ENCODE data around the gene RCE1.

Gene RCE1

DNA sequence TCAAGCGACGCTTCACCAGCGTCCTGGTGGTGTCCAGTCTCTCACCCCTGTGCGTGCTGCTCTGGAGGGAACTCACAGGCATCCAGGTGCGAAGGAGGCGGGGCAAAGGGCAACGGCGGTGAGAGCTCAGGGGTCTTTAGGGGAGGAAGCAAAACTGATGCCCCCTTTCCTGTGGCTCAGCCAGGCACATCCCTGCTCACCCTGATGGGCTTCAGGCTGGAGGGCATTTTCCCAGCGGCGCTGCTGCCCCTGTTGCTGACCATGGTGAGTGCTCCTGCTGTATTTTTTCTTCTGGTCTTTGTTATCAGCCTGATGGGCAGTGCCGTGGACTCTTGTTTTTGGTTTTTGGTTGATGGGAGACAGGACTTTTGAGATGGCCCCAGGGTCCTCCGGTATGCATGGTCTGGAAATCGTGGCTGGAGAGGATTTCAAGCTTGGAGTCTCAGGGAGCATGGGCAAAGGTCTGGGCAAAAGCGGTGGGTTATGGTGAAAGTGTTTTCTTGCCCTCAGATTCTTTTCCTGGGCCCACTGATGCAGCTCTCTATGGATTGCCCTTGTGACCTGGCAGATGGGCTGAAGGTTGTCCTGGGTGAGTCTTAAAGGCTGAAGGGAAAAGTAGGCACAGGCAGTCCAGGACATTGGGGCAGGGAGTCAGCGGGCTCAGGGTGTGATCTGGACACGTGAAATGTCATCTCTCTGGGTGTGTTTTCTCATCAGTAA is 695 bp downstream of the RCE1 start:
- CTCF ChIA-PET = no interaction called here
- no peak for DNase-seq (ENCODE audit: extremely low spot score)
- POLR2A ChIA-PET = interaction anchor here (0.6 to 5.7 kb wide), 10 partner anchors 10 to 498 kb away, joined by 3 to 63 read pairs (median 3); no protein-coding TSS in a partner anchor
- no peak for TF ChIP-seq LEF1 (IDR thresholded peaks at IDR 0.05; ENCODE audit: borderline replicate concordance)
- TF ChIP-seq TARDBP (IDR thresholded peaks at IDR 0.05) = no peak
- TF ChIP-seq L3MBTL2 (conservative IDR thresholded peaks at IDR 0.05) = no peak
- no peak for TF ChIP-seq CTBP1 (IDR thresholded peaks at IDR 0.05; ENCODE audit: borderline replicate concordance)
- TF ChIP-seq, protein P1, sequence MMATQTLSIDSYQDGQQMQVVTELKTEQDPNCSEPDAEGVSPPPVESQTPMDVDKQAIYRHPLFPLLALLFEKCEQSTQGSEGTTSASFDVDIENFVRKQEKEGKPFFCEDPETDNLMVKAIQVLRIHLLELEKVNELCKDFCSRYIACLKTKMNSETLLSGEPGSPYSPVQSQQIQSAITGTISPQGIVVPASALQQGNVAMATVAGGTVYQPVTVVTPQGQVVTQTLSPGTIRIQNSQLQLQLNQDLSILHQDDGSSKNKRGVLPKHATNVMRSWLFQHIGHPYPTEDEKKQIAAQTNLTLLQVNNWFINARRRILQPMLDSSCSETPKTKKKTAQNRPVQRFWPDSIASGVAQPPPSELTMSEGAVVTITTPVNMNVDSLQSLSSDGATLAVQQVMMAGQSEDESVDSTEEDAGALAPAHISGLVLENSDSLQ (IDR thresholded peaks at IDR 0.05) = no peak
- TF ChIP-seq FOXA1 (IDR thresholded peaks at IDR 0.05) = no peak
- TF ChIP-seq SP1 (IDR thresholded peaks at IDR 0.05) = no peak
- TF ChIP-seq NFRKB (IDR thresholded peaks at IDR 0.05) = no peak
- no peak for TF ChIP-seq BHLHE40 (IDR thresholded peaks at IDR 0.05; ENCODE audit: borderline replicate concordance)
- TF ChIP-seq HDGF (IDR thresholded peaks at IDR 0.05; ENCODE audit: borderline replicate concordance) = no peak
- no peak for TF ChIP-seq SUZ12 (IDR thresholded peaks at IDR 0.05)
- no peak for TF ChIP-seq FOXM1 (IDR thresholded peaks at IDR 0.05; ENCODE audit: borderline replicate concordance)
- TF ChIP-seq ARNT (IDR thresholded peaks at IDR 0.05) = no peak
- no peak for TF ChIP-seq FOXK2 (IDR thresholded peaks at IDR 0.05)
- no peak for TF ChIP-seq ELF4 (IDR thresholded peaks at IDR 0.05)
- no peak for TF ChIP-seq ZNF384 (IDR thresholded peaks at IDR 0.05)

DNA sequence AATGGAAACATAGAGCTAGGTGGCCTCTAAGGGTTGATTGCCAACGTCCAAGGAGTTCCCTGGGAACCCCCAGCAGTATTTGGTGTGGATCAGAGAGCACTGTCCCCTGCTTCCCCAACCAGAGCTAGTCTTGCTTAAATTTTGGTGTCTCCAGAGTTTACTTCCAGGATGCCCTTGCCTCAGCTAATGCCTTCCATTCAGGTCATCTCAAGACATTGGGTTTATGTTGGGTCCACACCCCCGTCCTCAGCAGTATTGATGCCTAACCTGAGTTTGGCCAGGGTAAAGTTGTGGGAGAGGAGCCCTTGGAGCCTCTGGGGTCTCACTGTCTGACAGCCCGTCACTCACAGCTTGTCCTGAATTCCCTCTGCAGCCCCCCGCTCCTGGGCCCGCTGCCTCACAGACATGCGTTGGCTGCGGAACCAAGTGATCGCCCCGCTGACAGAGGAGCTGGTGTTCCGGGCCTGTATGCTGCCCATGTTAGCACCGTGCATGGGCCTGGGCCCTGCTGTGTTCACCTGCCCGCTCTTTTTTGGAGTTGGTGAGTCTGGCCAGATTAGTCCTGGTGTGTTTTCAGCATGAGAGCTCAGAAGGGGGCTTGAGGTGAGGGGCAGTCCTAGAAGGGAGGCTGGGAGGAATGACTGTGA is 1.4 kb downstream of the RCE1 start:
- TF ChIP-seq LEF1 (IDR thresholded peaks at IDR 0.05; ENCODE audit: borderline replicate concordance) = no peak
- TF ChIP-seq CTBP1 (IDR thresholded peaks at IDR 0.05; ENCODE audit: borderline replicate concordance) = no peak
- no peak for TF ChIP-seq ZNF384 (IDR thresholded peaks at IDR 0.05)
- TF ChIP-seq BHLHE40 (IDR thresholded peaks at IDR 0.05; ENCODE audit: borderline replicate concordance) = no peak
- TF ChIP-seq SUZ12 (IDR thresholded peaks at IDR 0.05) = no peak
- no peak for TF ChIP-seq ARNT (IDR thresholded peaks at IDR 0.05)
- no peak for TF ChIP-seq SP1 (IDR thresholded peaks at IDR 0.05)
- no peak for TF ChIP-seq FOXM1 (IDR thresholded peaks at IDR 0.05; ENCODE audit: borderline replicate concordance)
- no peak for TF ChIP-seq NFRKB (IDR thresholded peaks at IDR 0.05)
- TF ChIP-seq FOXA1 (IDR thresholded peaks at IDR 0.05) = no peak
- no peak for TF ChIP-seq ELF4 (IDR thresholded peaks at IDR 0.05)
- no peak for TF ChIP-seq TARDBP (IDR thresholded peaks at IDR 0.05)
- no peak for TF ChIP-seq FOXK2 (IDR thresholded peaks at IDR 0.05)
- TF ChIP-seq, protein P1 (IDR thresholded peaks at IDR 0.05) = no peak
- no peak for TF ChIP-seq L3MBTL2 (conservative IDR thresholded peaks at IDR 0.05)
- TF ChIP-seq HDGF (IDR thresholded peaks at IDR 0.05; ENCODE audit: borderline replicate concordance) = no peak
- CTCF ChIA-PET = interaction anchor here (1.0 kb wide), 1 partner anchor 133 kb away, joined by 3 read pairs; no protein-coding TSS in a partner anchor
- POLR2A ChIA-PET = interaction anchor here (1.7 to 5.7 kb wide), 3 partner anchors 9 to 131 kb away, joined by 8 to 63 read pairs (median 29); no protein-coding TSS in a partner anchor
- no peak for DNase-seq (ENCODE audit: extremely low spot score)

DNA sequence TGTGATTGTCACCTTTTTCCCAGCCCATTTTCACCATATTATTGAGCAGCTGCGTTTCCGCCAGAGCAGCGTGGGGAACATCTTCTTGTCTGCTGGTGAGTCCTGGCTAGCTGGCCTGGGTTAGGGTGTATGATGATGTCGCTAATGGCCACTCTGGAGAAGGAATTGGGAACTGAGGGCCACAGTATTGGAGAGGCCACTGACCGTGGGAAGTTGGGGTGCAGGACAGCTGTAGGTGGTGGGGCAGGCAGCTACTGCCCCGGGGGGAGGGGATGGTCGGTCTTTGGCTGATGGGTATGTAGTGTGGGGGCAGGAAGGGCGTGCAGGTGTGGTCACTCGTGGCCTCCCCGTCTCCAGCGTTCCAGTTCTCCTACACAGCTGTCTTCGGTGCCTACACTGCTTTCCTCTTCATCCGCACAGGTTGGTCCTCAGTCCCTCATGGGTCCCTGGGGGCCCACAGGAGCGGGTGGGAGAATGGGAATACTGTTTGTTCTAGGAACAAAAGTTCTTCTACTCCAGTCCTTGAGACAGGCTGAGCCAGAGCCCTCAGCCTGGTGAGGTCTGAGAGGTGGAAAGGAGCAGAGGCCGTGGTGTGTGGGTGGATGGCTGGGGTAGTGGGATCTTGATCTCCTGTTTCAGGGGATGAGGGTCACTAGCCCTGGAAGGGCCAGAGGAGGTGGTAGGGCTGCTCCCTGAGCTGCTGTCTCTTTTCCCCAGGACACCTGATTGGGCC is 2.1 kb downstream of the RCE1 start:
- no peak for DNase-seq (ENCODE audit: extremely low spot score)
- ChIA-PET POLR2A (interaction anchor here (5.7 kb wide), 1 partner anchor 9 kb away, joined by 63 read pairs; no protein-coding TSS in a partner anchor), CTCF (interaction anchor here (1.0 kb wide), 1 partner anchor 132 kb away, joined by 3 read pairs; no protein-coding TSS in a partner anchor)
- TF ChIP-seq ZNF384 (IDR thresholded peaks at IDR 0.05) (no peak), ARNT (IDR thresholded peaks at IDR 0.05) (no peak), FOXA1 (IDR thresholded peaks at IDR 0.05) (no peak), L3MBTL2 (conservative IDR thresholded peaks at IDR 0.05) (no peak)

DNA sequence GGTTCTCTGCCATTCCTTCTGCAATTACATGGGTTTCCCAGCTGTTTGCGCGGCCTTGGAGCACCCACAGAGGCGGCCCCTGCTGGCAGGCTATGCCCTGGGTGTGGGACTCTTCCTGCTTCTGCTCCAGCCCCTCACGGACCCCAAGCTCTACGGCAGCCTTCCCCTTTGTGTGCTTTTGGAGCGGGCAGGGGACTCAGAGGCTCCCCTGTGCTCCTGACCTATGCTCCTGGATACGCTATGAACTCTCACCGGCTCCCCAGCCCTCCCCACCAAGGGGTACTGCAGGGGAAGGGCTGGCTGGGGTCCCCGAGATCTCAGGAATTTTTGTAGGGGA is 2.6 kb downstream of the RCE1 start:
- ChIA-PET CTCF (no interaction called here), POLR2A (interaction anchor here (0.6 to 5.7 kb wide), 2 partner anchors 8 to 1344 kb away, joined by 4 to 63 read pairs; no protein-coding TSS in a partner anchor)

DNA sequence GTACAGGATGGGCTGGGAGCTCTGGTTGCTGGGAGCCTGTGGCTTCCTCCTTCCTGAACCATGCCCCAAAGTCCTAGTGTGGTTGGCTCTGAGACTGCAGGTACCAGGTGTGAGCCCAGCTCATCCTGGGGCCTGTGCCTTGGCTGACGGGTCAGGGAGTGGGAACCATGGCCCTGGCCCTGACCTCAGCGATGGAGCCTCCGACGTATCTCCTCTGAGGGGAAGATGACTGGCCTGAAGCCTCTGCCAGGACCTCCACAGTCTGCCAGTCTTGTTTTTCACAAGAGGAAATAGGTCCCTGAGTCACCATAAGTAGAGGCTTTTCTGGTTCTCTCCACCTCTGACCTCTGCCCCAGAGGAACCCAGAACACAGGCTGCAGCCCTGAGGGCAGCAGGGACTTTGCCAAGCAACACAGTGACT is 3.4 kb downstream of the RCE1 start:
- POLR2A ChIA-PET = interaction anchor here (0.6 to 5.7 kb wide), 2 partner anchors 7 to 1344 kb away, joined by 4 to 63 read pairs; no protein-coding TSS in a partner anchor
- no peak for DNase-seq (ENCODE audit: extremely low spot score)
- TF ChIP-seq FOXM1 (IDR thresholded peaks at IDR 0.05; ENCODE audit: borderline replicate concordance) = no peak
- no peak for TF ChIP-seq ELF4 (IDR thresholded peaks at IDR 0.05)
- no peak for TF ChIP-seq TARDBP (IDR thresholded peaks at IDR 0.05)
- TF ChIP-seq LEF1 (IDR thresholded peaks at IDR 0.05; ENCODE audit: borderline replicate concordance) = no peak
- TF ChIP-seq L3MBTL2 (conservative IDR thresholded peaks at IDR 0.05) = no peak
- no peak for TF ChIP-seq CTBP1 (IDR thresholded peaks at IDR 0.05; ENCODE audit: borderline replicate concordance)
- TF ChIP-seq, protein P1 (IDR thresholded peaks at IDR 0.05) = no peak
- no peak for TF ChIP-seq NFRKB (IDR thresholded peaks at IDR 0.05)
- no peak for TF ChIP-seq BHLHE40 (IDR thresholded peaks at IDR 0.05; ENCODE audit: borderline replicate concordance)
- TF ChIP-seq SP1 (IDR thresholded peaks at IDR 0.05) = no peak
- no peak for TF ChIP-seq HDGF (IDR thresholded peaks at IDR 0.05; ENCODE audit: borderline replicate concordance)
- no peak for TF ChIP-seq FOXK2 (IDR thresholded peaks at IDR 0.05)
- no peak for TF ChIP-seq SUZ12 (IDR thresholded peaks at IDR 0.05)
- no peak for TF ChIP-seq FOXA1 (IDR thresholded peaks at IDR 0.05)
- CTCF ChIA-PET = no interaction called here

More for the DNA sequence above, 2.6 kb downstream of the RCE1 start:
- TF ChIP-seq ARNT (IDR thresholded peaks at IDR 0.05) (no peak), BHLHE40 (IDR thresholded peaks at IDR 0.05; ENCODE audit: borderline replicate concordance) (no peak), L3MBTL2 (conservative IDR thresholded peaks at IDR 0.05) (no peak), ZNF384 (IDR thresholded peaks at IDR 0.05) (no peak), FOXA1 (IDR thresholded peaks at IDR 0.05) (no peak), LEF1 (IDR thresholded peaks at IDR 0.05; ENCODE audit: borderline replicate concordance) (no peak), CTBP1 (IDR thresholded peaks at IDR 0.05; ENCODE audit: borderline replicate concordance) (no peak), FOXK2 (IDR thresholded peaks at IDR 0.05) (no peak), FOXM1 (IDR thresholded peaks at IDR 0.05; ENCODE audit: borderline replicate concordance) (no peak), ELF4 (IDR thresholded peaks at IDR 0.05) (no peak)
- TF ChIP-seq, protein P1 (IDR thresholded peaks at IDR 0.05) = no peak
- DNase-seq (ENCODE audit: extremely low spot score) = no peak

Measured in HEK293T (cell line).